Measurements from ENCODE around the gene BCLAF1. TPM values are rescaled to one million over a fixed set of nuclear protein-coding genes. Genes with fewer than 3 reads are reported as not detected.

Gene BCLAF1
- total RNA-seq, 1 donor from 2014 or later, result 155 TPM

- no peak for TF ChIP-seq CTCF (IDR thresholded peaks at IDR 0.05)
- Mint-ChIP-seq H3K4me1 (ENCODE audit: unreplicated experiment) (no peaks in the 10 kb centered on the region), H3K27me3 (ENCODE audit: unreplicated experiment) (peaks cover 9% of the 10 kb centered on the region), H3K36me3 (ENCODE audit: unreplicated experiment) (no peaks in the 10 kb centered on the region), H3K27ac (ENCODE audit: unreplicated experiment) (no peak overlapping the region), H3K4me3 (ENCODE audit: unreplicated experiment) (no peak overlapping the region), H3K9me3 (ENCODE audit: unreplicated experiment) (no peaks in the 10 kb centered on the region)
- DNase-seq (ENCODE audit: extremely low spot score, unreplicated experiment), result no peak
Measured at GRCh38 chr6:136326038-136326553, 36.5 kb upstream of the BCLAF1 start.

- Mint-ChIP-seq H3K36me3 (ENCODE audit: unreplicated experiment) (no peaks in the 10 kb centered on the region), H3K27me3 (ENCODE audit: unreplicated experiment) (peaks cover 8% of the 10 kb centered on the region), H3K4me1 (ENCODE audit: unreplicated experiment) (no peaks in the 10 kb centered on the region), H3K27ac (ENCODE audit: unreplicated experiment) (no peak overlapping the region), H3K9me3 (ENCODE audit: unreplicated experiment) (no peaks in the 10 kb centered on the region), H3K4me3 (ENCODE audit: unreplicated experiment) (no peak overlapping the region)
- no peak for DNase-seq (ENCODE audit: extremely low spot score, unreplicated experiment)
- TF ChIP-seq CTCF (IDR thresholded peaks at IDR 0.05), result no peak
Measured at GRCh38 chr6:136324686-136325380, 35.2 kb upstream of the BCLAF1 start.

- no peak for DNase-seq (ENCODE audit: extremely low spot score, unreplicated experiment)
- TF ChIP-seq CTCF (IDR thresholded peaks at IDR 0.05), result no peak
- no peaks in the 10 kb centered on the region for H3K36me3 Mint-ChIP-seq (ENCODE audit: unreplicated experiment)
- peaks cover 5% of the 10 kb centered on the region for H3K27me3 Mint-ChIP-seq (ENCODE audit: unreplicated experiment)
- H3K27ac Mint-ChIP-seq (ENCODE audit: unreplicated experiment), result no peak overlapping the region
- H3K4me1 Mint-ChIP-seq (ENCODE audit: unreplicated experiment), result no peaks in the 10 kb centered on the region
- no peak overlapping the region for H3K4me3 Mint-ChIP-seq (ENCODE audit: unreplicated experiment)
- H3K9me3 Mint-ChIP-seq (ENCODE audit: unreplicated experiment), result no peaks in the 10 kb centered on the region
Measured at GRCh38 chr6:136323431-136324112, 33.9 kb upstream of the BCLAF1 start.

- H3K27ac Mint-ChIP-seq (ENCODE audit: unreplicated experiment), result no peak overlapping the region
- H3K4me3 Mint-ChIP-seq (ENCODE audit: unreplicated experiment), result no peak overlapping the region
- TF ChIP-seq CTCF (IDR thresholded peaks at IDR 0.05), result no peak
- H3K36me3 Mint-ChIP-seq (ENCODE audit: unreplicated experiment), result no peaks in the 10 kb centered on the region
- H3K27me3 Mint-ChIP-seq (ENCODE audit: unreplicated experiment), result peaks cover 5% of the 10 kb centered on the region
- H3K9me3 Mint-ChIP-seq (ENCODE audit: unreplicated experiment), result no peaks in the 10 kb centered on the region
- no peaks in the 10 kb centered on the region for H3K4me1 Mint-ChIP-seq (ENCODE audit: unreplicated experiment)
- no peak for DNase-seq (ENCODE audit: extremely low spot score, unreplicated experiment)
Measured at GRCh38 chr6:136319732-136320131, 30.1 kb upstream of the BCLAF1 start.

- Mint-ChIP-seq H3K4me1 (ENCODE audit: unreplicated experiment) (no peaks in the 10 kb centered on the region), H3K27ac (ENCODE audit: unreplicated experiment) (no peak overlapping the region), H3K4me3 (ENCODE audit: unreplicated experiment) (no peak overlapping the region), H3K9me3 (ENCODE audit: unreplicated experiment) (no peaks in the 10 kb centered on the region), H3K36me3 (ENCODE audit: unreplicated experiment) (no peaks in the 10 kb centered on the region), H3K27me3 (ENCODE audit: unreplicated experiment) (peaks cover 14% of the 10 kb centered on the region)
- no peak for TF ChIP-seq CTCF (IDR thresholded peaks at IDR 0.05)
- no peak for DNase-seq (ENCODE audit: extremely low spot score, unreplicated experiment)
Measured at GRCh38 chr6:136318676-136319075, 29.0 kb upstream of the BCLAF1 start.

Data from osteocyte (in vitro differentiated cells).